Measurements from ENCODE around the gene ANKRD50.
A peak's percentile ranks its signal among the peaks of the same experiment; 100 is the strongest.

Gene ANKRD50

GRCh38 chr4:124710015-124710741 lies 2.4 kb downstream of the ANKRD50 start:
- peak in 1 of 2 donors; percentile 7 for DNase-seq

DNA sequence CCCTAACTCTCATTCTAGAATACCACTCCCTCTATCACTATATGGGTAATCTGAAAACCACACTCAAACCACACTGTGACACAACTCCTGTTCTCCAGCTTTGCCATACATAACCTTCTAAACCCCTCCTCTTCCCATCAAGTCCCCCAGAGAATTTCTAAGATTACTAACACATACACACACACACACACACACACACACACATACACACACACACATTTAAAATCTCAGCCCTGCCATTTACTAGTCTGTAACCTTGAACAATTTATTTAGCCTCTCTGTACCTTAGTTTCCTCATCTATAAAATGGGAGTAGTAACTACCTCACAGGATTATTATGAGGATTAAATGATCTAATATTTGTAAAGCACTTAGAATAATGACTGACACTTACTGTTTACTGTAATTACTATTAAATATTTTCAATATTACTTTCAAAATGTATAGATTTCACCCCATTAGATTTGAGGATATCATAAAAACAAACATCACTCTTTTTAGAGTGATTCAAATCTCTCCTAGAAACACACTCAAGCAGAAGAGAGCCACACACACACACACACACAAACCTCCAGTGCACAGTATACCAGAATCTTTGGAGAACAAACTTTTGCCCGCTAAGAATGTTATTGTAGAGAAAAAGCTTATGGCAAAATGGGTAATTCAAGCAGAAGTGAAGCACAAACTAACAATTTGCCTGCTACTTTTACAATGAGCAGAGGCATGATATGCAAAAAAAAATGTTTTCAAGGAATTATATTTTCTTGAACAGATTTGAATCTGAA lies 3.8 kb downstream of the ANKRD50 start:
- DNase-seq: no peak

GRCh38 chr4:124705393-124705792 lies 7.1 kb downstream of the ANKRD50 start:
- DNase-seq: no peak

GRCh38 chr4:124703154-124703553 lies 9.4 kb downstream of the ANKRD50 start:
- DNase-seq: no peak

DNA sequence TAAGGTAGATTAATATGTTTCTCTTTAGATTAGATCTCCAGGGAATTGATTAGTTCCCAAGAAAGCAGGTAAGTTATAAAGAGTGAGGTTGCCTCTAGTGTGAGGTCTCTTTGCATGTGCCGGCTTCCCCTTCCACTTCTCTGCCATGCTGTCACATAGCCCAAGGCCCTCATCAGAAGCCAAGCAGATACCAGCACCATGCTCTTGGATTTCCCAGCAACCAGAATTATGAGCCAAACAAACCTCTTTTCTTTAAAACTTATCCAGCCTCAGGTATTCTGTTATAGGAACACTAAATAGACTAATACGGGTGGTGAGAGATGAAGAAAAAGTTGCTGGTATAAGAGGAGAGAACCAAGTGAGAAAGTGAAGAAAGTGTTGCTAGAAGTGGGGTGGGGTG lies 15.1 kb downstream of the ANKRD50 start:
- no peak for DNase-seq

- no peak for DNase-seq
Observed at GRCh38 chr4:124696182-124696581, 16.4 kb downstream of the ANKRD50 start.

- no peak for DNase-seq
Observed at GRCh38 chr4:124694946-124695598, 17.5 kb downstream of the ANKRD50 start.

DNA sequence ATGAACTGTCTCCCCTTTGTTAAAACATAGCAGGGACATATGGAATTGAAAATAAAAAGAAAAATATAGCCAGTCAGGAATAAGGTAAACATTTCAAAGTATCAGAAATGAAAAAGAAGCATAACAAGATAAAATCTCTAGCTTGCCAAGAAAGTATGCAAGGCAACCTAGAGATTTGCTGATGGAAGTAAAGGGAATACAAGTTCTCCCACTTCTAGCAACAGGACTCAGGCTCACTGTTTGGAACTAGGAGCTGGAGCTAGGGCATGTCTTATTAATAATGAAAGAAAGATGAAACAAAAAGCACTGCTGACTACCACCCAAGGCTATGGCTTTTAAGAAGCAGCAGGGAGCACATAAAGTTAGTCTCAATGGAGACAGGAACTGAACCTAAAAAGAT lies 18.2 kb downstream of the ANKRD50 start:
- DNase-seq: no peak

GRCh38 chr4:124691801-124692200 lies 20.7 kb downstream of the ANKRD50 start:
- no peak for DNase-seq

DNA sequence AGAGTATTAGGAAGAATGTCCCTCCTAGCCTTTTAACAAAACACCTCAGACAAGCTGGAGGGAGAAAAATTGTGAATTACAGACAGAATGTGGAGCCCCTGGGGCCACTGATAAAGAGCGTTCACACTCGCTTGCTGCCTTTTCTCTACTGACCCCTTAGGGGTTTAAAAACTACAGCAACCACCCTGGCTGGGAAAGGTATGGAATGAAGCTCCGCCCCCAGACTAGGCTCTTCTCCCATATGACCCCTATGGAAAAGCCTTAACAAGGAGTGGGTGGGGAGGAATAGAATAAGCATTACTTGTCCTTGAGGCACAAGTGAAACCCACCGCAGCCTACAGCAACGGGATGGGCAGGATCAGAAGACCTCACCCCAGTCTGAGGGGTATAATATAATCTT lies 26.3 kb downstream of the ANKRD50 start:
- no peak for DNase-seq

DNA sequence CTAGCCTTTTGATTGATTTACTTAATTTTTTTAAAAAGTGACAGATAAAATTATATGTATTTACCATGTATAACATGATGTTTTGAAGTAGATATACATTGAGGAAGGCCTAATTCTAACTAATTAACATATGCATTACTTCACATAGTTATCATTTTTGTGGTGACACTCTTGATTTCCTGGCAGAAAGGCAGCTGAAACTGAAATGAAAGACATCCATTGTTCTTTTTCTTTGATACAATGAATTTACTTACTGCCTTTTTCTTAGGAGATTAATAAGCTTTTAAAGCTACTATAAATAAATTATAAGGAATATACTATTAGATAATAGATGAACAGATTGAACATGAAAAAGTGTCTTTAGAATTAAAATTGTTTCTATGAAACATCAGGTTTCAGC lies 26.7 kb downstream of the ANKRD50 start:
- no peak for DNase-seq

- no peak for DNase-seq
Observed at GRCh38 chr4:124684301-124684700, 28.2 kb downstream of the ANKRD50 start.

DNA sequence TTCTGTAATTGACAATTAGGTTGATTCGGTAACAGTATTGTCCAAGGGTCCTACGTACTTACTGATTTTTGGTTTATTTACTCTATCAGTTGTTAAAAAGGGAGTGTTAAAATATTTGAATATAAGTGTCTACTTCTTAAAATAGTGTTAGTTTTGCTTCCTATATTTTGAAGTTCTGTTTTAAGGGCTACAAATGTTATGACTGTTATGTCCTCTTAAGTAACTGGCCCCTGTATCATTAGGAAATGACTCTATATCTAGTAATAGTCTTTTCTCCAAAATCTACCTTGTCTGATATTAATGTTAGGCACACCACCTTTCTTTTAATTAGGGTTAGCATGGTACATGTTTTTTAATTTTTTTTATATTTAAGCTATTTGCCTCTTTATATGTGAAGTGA lies 30.1 kb downstream of the ANKRD50 start:
- no peak for DNase-seq

DNA sequence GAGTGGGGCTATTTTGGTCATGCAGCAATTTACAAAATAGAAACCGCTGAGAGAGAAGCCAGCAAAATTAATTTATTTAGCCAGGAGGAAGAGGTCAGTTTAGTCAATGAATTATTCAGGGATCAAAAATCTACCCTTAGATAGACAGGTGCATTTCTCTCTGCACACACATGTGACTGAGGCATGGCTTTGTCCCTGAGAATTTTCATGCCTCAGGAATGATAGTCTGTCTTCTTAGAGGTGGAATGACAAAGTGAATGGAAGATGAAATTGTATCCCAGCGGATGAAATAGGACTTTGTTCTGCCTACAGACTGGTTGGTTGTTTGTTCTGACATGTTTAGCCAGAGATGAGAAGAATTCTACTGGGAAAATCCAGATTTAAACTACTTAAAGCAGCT lies 46.0 kb downstream of the ANKRD50 start:
- DNase-seq: no peak

DNA sequence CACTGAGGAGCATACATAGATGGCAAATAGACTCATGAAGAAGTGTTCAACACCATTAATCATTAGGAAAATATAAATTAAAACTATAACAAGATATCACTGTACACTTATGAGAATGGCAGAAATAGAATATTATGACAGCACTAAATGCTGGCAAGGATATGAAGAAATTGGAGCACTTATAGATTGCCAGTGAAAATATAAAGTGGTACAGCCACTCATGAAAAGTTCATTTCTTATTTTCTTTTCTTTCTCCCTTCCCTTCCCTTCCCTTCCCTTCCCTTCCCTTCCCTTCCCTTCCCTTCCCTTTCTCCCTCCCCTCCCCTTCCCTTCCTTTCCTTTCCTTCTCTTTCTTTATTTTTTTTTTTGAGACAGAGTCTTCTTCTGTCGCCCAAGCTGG lies 53.7 kb downstream of the ANKRD50 start:
- DNase-seq: no peak

DNA sequence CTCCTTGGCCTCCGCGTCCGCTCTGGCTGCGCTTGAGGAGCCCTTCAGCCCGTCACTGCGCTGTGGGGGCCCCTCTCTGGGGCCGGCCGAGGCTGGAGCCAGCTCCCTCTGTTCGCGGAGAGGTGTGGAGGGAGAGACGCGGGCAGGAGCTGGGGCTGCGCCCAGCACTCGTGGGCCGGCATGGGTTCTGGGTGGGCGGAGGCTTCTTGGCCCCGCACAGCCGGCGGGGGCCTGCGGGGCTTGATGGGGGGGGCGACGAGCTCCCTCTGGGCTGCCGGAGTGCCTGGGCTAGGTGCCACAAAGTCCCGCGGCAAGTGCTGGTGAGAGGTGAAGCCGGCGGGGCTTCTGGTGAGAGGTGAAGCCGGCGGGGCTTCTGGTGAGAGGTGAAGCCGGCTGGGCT lies 61.9 kb downstream of the ANKRD50 start:
- DNase-seq: no peak

DNA sequence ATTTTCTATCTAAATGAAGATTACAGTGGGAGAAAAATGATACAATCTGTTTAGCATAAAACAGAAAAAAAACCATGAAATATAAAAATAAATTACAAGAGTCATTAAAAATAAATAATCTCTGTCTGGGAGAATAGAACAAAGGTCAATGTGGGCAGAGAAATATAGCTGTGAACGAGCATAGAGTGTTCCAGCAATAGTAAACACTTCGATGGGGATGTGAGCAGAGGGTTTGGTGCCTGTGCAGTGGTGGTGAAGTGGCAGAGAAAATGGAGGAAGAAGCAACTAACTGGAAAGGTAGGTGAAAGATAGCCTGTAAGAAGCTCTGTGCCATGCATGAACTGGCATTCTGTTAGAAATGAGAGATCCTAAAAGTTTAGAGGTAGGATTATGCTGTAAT lies 64.9 kb downstream of the ANKRD50 start:
- DNase-seq: no peak

- no peak for DNase-seq
Observed at GRCh38 chr4:124644621-124645020, 67.9 kb downstream of the ANKRD50 start.

- no peak for DNase-seq
Observed at GRCh38 chr4:124642846-124643245, 69.7 kb downstream of the ANKRD50 start.

DNA sequence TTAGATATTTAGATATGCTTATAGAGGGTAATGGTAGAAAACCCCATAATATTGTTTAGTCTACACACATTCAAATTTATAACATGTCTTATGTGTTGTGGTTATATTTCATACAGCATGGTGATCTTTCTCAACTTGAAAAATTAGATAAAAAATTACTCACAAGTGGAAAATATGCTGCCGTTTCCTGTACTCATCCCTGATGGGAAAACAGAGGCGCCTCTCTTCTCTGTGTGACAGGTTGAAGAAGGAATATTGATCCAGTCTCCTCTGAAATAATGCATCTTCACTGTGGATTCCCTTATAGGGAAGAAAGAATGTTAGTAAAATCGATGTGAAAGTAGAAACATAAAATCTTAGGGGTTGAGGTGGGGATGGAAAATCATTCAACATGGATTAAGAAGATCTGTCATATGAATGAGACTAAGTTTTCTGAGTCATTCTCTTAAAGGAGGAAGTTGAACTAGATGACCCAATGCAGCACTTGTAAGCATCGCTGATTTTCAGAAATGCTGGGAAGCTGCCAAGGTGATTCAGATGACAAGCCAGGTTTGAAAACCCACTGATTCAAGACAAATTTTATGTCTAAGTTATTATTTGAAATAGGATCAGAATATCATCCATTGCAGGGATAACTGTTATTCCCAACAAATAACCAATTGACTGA lies 70.7 kb downstream of the ANKRD50 start:
- DNase-seq: peak; percentile 1 to 84

- no peak for DNase-seq
Observed at GRCh38 chr4:124640022-124640730, 72.4 kb downstream of the ANKRD50 start.

DNA sequence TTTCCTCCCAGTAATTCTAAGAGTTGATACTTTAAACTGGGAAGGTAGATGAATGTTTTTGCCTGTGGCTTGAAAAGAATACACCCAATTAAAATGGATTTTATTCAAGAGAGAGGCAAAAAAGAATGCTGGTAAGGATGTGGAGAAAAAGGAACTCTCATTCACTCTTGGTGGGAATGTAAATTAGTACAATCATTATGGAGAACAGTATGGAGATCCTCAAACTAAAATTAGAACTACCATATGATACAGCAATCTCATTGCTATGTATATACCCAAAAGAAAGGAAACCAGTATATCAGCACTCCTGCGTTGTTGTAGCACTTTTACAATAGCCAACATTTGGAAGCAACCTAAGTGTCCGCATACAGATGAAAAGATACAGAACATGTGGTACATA lies 75.2 kb downstream of the ANKRD50 start:
- no peak for DNase-seq

DNA sequence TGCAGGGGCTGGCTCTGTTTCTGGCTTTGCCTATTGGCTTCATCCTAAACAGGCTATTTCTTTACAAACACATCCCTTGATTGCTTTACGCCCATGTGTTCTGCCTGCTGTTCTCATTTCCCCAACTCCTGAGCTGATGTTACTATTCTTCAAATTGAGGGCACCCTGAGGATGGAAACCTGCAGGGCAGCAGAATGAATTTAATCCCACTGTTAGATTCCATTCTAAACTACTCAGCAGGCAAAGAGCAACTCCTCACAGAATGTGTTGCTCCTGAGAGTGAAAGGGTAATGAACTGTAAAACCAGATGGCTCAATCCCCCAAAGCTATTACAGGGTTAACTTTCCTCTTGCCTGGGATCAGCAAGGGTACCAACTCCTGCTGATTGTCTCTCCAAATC lies 75.7 kb downstream of the ANKRD50 start:
- DNase-seq: no peak
